Measurements from ENCODE around the gene GPRC5D.
A peak's percentile ranks its signal among the peaks of the same experiment; 100 is the strongest.

Gene GPRC5D

DNA sequence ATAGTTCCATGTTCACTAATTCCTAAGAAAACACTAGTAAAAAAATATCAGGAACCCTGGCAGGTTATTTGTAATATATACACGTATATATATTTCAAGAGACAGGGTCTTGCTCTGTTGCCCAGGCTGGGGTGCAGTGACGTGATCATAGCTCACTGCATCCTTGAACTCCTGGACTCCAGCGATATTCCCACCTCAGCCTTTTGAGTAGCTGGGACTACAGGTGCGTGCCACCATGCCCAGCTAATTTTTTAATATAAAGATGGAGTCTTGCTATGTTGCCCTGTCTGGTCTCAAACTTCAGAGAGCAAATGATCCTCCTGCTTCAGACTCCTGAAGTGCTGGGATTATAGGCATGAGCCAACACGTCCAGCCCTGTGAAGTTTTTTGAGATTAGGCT is 44.4 kb downstream of the GPRC5D start:
- no peak for DNase-seq (ENCODE audit: low spot score)

DNA sequence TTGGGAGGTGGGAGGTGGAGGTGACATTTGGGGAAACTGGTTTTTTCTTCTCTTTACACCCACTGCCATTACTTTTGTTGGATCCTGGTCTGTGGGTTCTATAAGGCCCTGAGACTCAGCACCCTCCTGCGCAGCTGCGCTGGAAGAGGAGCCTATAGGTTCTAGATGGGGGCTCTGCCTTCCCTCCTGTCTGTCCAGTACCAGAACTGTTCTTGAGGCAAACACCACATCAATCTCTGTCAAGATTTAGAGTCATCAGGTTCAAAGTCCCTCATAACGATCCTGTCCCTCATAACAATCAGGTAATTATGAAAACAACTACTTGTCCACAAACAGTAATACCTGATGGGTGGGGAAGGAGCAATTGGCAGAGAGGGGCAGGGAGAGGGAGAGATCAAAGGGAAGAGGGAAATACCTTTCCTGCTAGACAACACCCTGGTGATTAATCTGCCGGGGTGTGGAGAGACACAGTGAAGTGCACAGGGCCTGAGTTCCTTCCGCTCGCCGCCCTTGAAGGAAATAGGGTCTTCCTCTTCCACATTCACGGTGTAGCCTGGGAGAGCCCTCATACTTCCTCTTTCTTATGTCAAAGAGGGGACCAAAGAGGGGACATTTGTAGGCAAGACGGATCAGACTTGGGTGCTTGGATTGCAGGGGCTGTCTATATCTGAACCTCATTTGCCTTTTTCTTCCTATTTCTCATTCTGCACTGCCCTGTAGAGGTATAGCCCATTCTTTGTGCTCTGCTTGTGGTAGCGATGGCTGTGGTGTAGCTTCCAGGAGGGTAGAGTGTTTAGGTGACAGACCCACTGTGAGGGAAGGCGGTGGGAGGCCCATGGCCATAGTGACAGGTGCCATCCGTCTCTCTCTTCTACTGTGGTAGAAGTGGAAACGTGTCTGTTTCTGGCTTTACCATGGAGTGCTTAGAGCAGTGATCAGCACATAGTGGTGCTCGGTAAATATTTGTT is 48.0 kb downstream of the GPRC5D start:
- peak; percentile 20 for DNase-seq (ENCODE audit: low spot score)

- DNase-seq (ENCODE audit: low spot score) = peak; percentile 48
These were observed 49.9 kb downstream of the GPRC5D start for GRCh38 chr12:12902036-12902435.

DNA sequence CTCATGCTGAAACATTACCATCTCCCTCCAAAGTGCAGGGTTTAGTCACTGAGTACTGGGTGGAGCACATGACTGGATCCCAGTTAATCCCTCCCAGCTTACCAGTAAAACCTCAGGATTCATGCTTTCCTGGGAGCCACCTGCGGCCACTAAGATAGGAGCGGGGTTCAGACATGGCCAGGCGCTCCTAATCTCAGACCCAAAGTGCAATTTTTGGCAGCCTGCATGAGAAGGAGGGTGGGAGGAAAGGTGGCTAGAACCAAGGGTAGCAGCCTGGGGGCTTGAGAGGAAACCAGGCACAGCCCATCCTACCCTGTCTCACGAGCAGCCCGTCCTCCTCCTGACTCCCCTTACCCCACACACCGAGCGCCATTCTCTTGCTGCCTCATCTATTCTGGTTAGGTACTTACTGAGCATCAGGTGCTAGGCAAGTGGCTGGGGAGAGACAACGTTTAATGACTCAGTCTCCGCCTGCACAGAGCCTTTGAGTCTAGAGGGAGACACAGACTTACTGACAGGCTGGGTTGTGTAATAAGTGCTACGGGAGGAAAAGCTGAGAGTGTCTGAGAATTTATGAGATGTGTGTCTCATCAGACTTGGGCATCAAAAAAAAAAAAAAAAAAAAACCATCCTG is 50.7 kb downstream of the GPRC5D start:
- peak; percentile 57 for DNase-seq (ENCODE audit: low spot score)

GRCh38 chr12:12900786-12901157 is 51.2 kb downstream of the GPRC5D start:
- no peak for DNase-seq (ENCODE audit: low spot score)

DNA sequence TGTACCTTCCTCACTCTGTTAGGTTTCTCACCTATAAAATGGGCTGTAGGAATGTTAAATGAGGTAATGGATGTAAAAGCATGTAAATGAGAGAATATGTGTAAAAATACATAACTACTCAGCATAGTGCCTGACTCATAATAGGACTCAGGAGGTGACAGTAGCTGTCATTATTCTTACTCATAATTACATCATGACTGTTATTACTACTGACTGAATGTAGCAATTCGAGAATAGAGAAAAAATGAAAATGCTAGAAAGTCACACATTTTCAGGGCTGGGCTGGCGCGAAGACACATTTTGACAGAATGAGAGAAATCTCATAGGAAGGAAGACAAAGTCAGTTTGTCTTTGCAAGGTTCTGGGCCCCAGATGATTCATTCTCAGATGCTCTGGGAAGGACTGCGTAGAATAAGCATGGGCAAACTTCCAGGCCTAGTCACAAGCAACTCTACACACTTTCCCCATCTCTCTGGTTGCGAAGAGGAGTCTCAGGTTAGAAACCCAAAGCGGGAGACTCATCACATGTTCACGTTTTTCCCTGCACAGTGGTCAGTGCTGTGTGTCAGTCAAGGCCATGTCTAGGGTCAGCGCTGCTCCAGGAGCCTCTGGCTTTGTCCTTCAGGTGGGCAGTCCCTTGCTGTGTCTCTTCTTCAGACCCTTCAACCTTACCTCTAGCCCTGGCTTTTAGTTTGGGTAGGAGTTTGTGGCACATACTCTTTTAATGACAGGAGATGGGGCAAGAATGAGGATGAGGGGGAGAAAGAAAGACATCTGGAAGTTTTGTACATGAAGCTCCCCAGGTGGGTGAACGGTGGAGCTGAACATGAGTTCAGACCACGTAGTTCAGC is 52.2 kb downstream of the GPRC5D start:
- DNase-seq (ENCODE audit: low spot score) = peak; percentile 90

DNA sequence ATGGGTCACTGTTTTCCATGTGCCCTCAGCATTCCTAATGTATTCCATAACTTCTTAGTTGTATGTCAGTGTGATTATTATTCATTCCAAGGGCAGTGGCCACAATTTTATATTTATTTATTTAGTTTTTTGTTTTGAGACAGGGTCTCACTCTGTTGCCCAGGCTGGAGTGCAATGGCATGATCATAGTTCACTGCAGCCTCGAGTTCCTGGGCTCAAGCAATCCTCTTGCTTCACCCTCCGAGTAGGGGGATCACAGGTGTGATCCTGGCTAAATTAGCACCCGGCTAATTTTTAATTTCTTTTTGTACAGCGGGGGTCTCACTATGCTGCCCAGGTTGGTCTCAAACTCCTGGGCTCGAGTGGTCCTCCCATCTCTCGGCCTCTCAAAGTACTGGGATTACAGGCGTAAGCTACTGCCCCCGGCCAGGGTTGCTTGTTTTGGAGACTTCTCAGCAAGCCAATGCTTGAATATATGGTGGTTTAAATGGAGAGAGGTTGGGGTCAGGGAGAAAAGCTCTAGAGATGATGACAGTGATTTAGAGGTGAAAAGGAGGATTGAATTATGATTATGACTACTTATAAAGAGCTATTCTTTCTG is 53.0 kb downstream of the GPRC5D start:
- no peak for DNase-seq (ENCODE audit: low spot score)

- no peak for DNase-seq (ENCODE audit: low spot score)
These were observed 53.7 kb downstream of the GPRC5D start for GRCh38 chr12:12898136-12898717.

DNA sequence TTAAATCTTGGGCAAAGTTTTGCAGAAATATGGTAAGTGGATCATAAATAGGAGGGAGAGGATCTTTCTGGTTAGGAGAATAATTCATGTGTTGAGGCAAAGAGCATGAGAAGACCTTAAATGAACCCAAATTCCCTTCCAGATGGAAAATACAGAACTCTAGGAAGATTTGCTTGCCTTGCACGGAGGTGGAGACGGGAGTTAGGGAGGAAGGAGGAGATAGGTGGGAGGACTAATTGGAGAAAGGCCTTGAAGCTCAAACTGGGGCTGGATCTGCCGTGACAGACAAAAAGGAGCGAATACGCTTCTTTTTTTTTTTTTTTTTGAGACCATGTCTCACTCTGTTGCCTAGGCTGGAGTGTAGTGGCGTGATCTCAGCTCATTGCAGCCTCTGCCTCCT is 54.7 kb downstream of the GPRC5D start:
- DNase-seq (ENCODE audit: low spot score) = no peak

DNA sequence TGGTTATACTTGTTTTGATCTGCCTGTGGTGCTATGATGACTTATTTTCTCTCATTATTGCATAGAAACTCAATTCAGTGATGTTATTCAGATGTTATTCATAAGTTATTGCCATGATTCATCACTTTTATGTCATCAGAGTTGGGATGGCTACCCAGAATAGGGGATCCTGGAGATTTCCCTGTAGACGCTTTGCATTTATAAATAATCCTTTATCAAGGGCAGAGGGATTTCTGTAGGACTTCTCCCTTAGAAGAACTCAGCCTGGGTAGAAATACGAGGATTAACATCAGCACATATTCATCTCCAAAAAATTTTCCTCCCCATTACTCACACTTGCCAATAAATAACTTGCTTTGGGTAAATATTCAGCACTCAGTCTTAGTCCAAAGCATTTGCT is 55.7 kb downstream of the GPRC5D start:
- DNase-seq (ENCODE audit: low spot score) = no peak

- DNase-seq (ENCODE audit: low spot score) = no peak
These were observed 58.5 kb downstream of the GPRC5D start for GRCh38 chr12:12893438-12893837.

DNA sequence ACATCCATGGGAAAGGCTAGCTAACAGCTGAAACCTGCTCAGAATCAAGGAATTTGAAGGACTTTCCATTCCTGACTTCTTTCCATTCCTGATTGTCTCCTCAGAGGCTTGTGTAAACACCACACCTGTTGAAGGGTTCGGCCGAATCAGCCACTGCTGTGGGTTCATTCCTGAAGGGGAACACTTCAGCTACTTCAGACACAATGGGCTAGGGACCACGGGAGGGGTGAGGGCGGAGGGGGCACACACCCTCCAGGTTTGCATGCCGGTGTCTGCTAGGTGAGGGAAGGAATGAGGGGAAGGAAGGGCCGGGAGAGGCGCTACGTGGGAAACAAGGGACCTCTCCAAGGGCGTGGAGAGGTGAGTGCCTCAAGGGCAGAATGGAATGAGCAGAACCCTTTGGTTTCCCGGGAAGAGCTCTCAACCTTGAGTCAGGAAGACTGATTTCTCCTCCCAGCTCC is 59.3 kb downstream of the GPRC5D start:
- no peak for DNase-seq (ENCODE audit: low spot score)

DNA sequence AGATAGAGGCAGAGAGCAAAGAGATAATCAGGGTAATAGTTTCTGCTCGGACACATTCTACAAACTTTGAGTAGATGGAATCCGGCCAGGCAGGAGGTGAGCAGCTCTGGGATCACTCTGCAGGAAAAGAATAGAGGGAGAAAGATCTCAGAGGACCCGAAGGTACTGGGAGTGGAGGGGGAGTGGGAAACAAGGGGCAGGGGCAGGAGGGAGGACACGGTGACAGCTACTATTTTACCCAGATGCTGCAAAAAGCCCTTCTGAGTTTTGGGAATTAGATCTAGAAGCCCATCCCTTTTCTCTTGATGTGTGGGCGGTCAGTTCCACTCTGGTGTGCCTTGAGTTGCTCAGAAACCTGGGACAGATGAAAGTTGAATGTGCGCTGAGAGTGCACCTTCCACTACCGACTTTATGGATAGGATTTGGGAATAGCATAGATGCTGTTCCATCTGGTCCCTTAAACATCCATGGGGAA is 60.1 kb downstream of the GPRC5D start:
- DNase-seq (ENCODE audit: low spot score) = no peak

GRCh38 chr12:12891080-12891880 is 60.7 kb downstream of the GPRC5D start, which contains the start of gene GPRC5A:
Gene GPRC5A, plus strand, starts transcription at chr12:12891562. Its CDS starts 16,688 bp downstream, at chr12:12908250.
- DNase-seq (ENCODE audit: low spot score) = peak; percentile 36

Measured in kidney capillary endothelial cell (primary cell).